ENCODE data around the gene TMEM117. TPM values are rescaled to one million over a fixed set of nuclear protein-coding genes. Genes with fewer than 3 reads are reported as not detected.

The TMEM117 gene
- total RNA-seq, 1 donor from 2014 or later: 12.4 TPM

GRCh38 chr12:44148936-44149335 lies 313.1 kb downstream of the TMEM117 start:
- no peak for DNase-seq (ENCODE audit: low read depth)
- Histone ChIP-seq H3K36me3 (ENCODE audit: control insufficient read depth, insufficient read depth, low read length) (no peaks in the 10 kb centered on the region), H3K27me3 (ENCODE audit: control insufficient read depth, insufficient read depth, low read length) (no peaks in the 10 kb centered on the region), H3K4me3 (ENCODE audit: low read depth, low read length) (no peak overlapping the region)
- no peak for TF ChIP-seq CTCF (IDR thresholded peaks at IDR 0.05; ENCODE audit: insufficient read depth, low read length, poor library complexity, severe bottlenecking)

GRCh38 chr12:44154128-44154527 lies 318.2 kb downstream of the TMEM117 start:
- peak; percentile 2 for DNase-seq (ENCODE audit: low read depth)
- TF ChIP-seq CTCF (IDR thresholded peaks at IDR 0.05; ENCODE audit: insufficient read depth, low read length, poor library complexity, severe bottlenecking): no peak
- Histone ChIP-seq H3K36me3 (ENCODE audit: control insufficient read depth, insufficient read depth, low read length) (no peaks in the 10 kb centered on the region), H3K4me3 (ENCODE audit: low read depth, low read length) (no peak overlapping the region), H3K27me3 (ENCODE audit: control insufficient read depth, insufficient read depth, low read length) (no peaks in the 10 kb centered on the region)

- Histone ChIP-seq H3K4me3 (ENCODE audit: low read depth, low read length) (no peak overlapping the region), H3K27me3 (ENCODE audit: control insufficient read depth, insufficient read depth, low read length) (no peaks in the 10 kb centered on the region), H3K36me3 (ENCODE audit: control insufficient read depth, insufficient read depth, low read length) (no peaks in the 10 kb centered on the region)
- TF ChIP-seq CTCF (IDR thresholded peaks at IDR 0.05; ENCODE audit: insufficient read depth, low read length, poor library complexity, severe bottlenecking): no peak
- DNase-seq (ENCODE audit: low read depth): no peak
These were observed 319.5 kb downstream of the TMEM117 start for GRCh38 chr12:44155358-44155757.

GRCh38 chr12:44157359-44157758 lies 321.5 kb downstream of the TMEM117 start:
- Histone ChIP-seq H3K36me3 (ENCODE audit: control insufficient read depth, insufficient read depth, low read length) (no peaks in the 10 kb centered on the region), H3K4me3 (ENCODE audit: low read depth, low read length) (no peak overlapping the region), H3K27me3 (ENCODE audit: control insufficient read depth, insufficient read depth, low read length) (no peaks in the 10 kb centered on the region)
- TF ChIP-seq CTCF (IDR thresholded peaks at IDR 0.05; ENCODE audit: insufficient read depth, low read length, poor library complexity, severe bottlenecking): no peak
- no peak for DNase-seq (ENCODE audit: low read depth)

GRCh38 chr12:44158746-44159145 lies 322.9 kb downstream of the TMEM117 start:
- Histone ChIP-seq H3K27me3 (ENCODE audit: control insufficient read depth, insufficient read depth, low read length) (no peaks in the 10 kb centered on the region), H3K4me3 (ENCODE audit: low read depth, low read length) (no peak overlapping the region), H3K36me3 (ENCODE audit: control insufficient read depth, insufficient read depth, low read length) (no peaks in the 10 kb centered on the region)
- no peak for TF ChIP-seq CTCF (IDR thresholded peaks at IDR 0.05; ENCODE audit: insufficient read depth, low read length, poor library complexity, severe bottlenecking)
- no peak for DNase-seq (ENCODE audit: low read depth)

GRCh38 chr12:44159216-44159615 lies 323.3 kb downstream of the TMEM117 start:
- Histone ChIP-seq H3K36me3 (ENCODE audit: control insufficient read depth, insufficient read depth, low read length) (no peaks in the 10 kb centered on the region), H3K27me3 (ENCODE audit: control insufficient read depth, insufficient read depth, low read length) (no peaks in the 10 kb centered on the region), H3K4me3 (ENCODE audit: low read depth, low read length) (no peak overlapping the region)
- no peak for TF ChIP-seq CTCF (IDR thresholded peaks at IDR 0.05; ENCODE audit: insufficient read depth, low read length, poor library complexity, severe bottlenecking)
- no peak for DNase-seq (ENCODE audit: low read depth)

Data from kidney epithelial cell (primary cell).